AG04450 (cell line): ENCODE measurements around the gene RAB27A. TPM values are rescaled to one million over a fixed set of nuclear protein-coding genes. Genes with fewer than 3 reads are reported as not detected.

Experiments used
- CTCF ChIA-PET: fragments of 300-600, 350-600 bp; formaldehyde crosslinking; extraction: SDS; loops from one replicate; lab custom pipeline; 2022; ENCODE audit warnings: antibody characterized with exemption, inconsistent platforms; lab: Charles Lee
- POLR2A ChIA-PET: fragments of 350-600 bp; formaldehyde crosslinking; extraction: SDS; loops from one replicate; lab custom pipeline; 2021; ENCODE audit warnings: antibody characterized with exemption, inconsistent platforms; lab: Yijun Ruan, JAX
- DNase-seq: peaks from one replicate; pipeline ENCODE4 v3.0.0-alpha.2; 2011; ENCODE audit warnings: low read depth, low spot score
- H3K27ac ChIP-seq: one replicate; pipeline ENCODE4 v1.5.1; 2012; ENCODE audit warnings: low read depth, low read length, control low read depth
- H3K27me3 ChIP-seq: one replicate; pipeline ENCODE4 v1.6.0; 2012; ENCODE audit warnings: low read length; ENCODE audit not compliant: control insufficient read depth, insufficient read depth
- H3K4me3 ChIP-seq: 2 replicates; pipeline ENCODE4 v1.5.1; 2011; ENCODE audit warnings: mild to moderate bottlenecking, low read depth, low read length, control low read depth
- H3K9me3 ChIP-seq: 2 replicates; pipeline ENCODE4 v1.5.1; 2012; ENCODE audit warnings: low read length; ENCODE audit not compliant: control insufficient read depth, insufficient read depth
- polyA plus RNA-seq: library from polyadenylated mRNA; depleted of rRNA; stranded (reverse); fragments of >200 nt; gene quantifications from 2 replicates; pipeline ENCODE4 v1.2.3, GENCODE V29; 2011
- TF ChIP-seq, protein P1 (sequence below): IDR thresholded peaks from 2 replicates; pipeline ENCODE4 v1.5.1; 2011; ENCODE audit warnings: low read depth, low read length, control low read depth, inconsistent platforms

RAB27A gene
- polyA plus RNA-seq, 1 experiment, result 34.8 TPM

DNA sequence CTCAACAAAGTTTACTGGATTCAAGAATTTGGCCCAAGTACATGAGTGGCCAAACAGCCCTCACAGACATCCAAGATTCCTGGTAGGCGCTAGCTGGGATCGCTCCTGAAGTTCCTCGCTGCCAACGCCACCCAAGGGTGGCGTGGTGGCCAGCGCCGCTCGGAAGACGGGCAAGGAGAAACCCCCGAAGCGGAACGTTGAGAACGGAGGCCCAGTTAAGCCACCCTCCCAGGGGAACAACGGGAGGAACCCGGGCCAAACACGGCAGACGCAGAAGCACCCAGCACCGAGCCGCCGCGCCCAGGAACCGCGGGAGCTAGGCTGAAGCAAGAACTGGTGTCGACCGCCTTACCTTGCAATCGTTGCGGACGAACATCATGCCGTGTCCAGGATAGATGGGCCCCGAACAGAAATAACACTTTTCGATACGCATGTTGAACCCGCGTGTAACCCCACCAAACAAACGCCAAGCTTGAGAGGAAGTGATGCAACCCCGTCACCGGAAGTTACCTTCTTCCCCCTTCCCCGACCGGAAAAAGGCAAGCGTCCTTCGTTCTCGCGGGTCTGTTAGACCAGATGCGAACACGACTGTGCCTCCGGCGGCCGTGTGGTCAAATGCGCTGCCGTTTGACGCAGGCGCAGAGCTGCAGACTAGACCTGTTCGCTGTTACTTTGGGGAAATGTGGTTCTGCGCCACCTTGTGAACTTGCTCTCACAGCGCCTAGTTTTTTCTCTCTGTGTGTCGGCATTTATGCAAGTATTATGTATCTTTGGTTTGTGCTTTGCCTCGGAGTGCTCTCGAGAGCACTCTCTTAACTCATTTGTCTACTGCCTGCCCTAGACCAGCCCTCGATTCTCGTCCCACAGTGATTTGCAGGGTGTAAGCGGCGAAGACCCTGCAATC lies 92.9 kb downstream of the RAB27A start, which contains the start of gene RSL24D1:
RSL24D1 (minus strand) TSS at position 484 of the 904 bp plus-strand sequence; CDS start at position 433, 51 bp downstream.
- peak within 1 kb of the TSS; percentile 92 for H3K4me3 ChIP-seq
- TF ChIP-seq, protein P1, sequence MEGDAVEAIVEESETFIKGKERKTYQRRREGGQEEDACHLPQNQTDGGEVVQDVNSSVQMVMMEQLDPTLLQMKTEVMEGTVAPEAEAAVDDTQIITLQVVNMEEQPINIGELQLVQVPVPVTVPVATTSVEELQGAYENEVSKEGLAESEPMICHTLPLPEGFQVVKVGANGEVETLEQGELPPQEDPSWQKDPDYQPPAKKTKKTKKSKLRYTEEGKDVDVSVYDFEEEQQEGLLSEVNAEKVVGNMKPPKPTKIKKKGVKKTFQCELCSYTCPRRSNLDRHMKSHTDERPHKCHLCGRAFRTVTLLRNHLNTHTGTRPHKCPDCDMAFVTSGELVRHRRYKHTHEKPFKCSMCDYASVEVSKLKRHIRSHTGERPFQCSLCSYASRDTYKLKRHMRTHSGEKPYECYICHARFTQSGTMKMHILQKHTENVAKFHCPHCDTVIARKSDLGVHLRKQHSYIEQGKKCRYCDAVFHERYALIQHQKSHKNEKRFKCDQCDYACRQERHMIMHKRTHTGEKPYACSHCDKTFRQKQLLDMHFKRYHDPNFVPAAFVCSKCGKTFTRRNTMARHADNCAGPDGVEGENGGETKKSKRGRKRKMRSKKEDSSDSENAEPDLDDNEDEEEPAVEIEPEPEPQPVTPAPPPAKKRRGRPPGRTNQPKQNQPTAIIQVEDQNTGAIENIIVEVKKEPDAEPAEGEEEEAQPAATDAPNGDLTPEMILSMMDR, result peak; percentile 45
- peak; percentile 97 for DNase-seq
- no peaks in the 10 kb centered on the region for H3K9me3 ChIP-seq
- CTCF ChIA-PET, result interaction anchor here (0.6 to 1.8 kb wide), 8 partner anchors 21 to 239 kb away, joined by 3 to 15 read pairs (median 4); partner anchors contain the start of genes CCPG1 and PIERCE2
- POLR2A ChIA-PET, result interaction anchor here (0.7 to 1.0 kb wide), 5 partner anchors 13 to 122 kb away, joined by 3 to 6 read pairs (median 3); partner anchors contain the start of genes PIGB and PIGBOS1
- H3K27ac ChIP-seq, result peak within 1 kb of the TSS; percentile 94
- H3K27me3 ChIP-seq, result no peaks in the 10 kb centered on the region

DNA sequence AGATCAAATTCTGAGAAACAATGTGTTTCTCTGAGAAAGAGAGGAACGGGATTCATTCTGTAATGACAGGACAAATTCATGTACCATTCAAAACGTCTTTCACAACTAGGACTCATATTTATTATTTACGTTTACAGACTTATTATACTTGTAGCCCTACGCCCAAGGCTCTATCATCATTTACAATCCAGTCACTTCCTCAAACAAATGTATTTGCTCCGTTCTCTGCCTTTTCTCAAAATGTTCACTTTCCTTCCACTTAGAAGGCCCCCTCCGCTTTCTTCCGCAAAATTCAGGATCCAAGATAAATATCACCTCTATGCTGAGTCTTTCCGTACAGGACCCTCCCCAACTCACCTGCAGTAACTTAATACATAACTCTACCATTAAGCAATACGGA lies 93.6 kb downstream of the RAB27A start:
- DNase-seq, result no peak

DNA sequence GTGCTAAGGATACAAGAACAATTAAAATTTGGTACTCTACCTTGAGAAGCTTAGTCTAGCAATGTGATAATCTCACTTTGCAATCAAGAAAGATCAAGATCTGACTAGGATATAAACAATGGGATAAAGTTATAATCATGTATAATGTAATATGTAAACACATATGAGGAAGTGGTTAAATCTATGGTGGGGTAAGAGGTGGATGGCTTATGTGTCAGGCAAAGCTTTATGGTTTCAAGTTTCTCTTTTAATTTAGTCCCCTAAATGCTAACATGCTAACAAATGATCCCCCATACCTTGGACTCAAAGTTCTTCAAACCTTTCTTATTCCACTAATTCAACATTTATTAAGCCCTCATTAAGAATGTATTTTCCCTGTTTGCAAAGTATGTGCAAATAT lies 95.4 kb downstream of the RAB27A start:
- CTCF ChIA-PET, result no interaction called here
- Histone ChIP-seq H3K27ac (no peak overlapping the region), H3K4me3 (no peak overlapping the region; the same call in none of the 2 replicates), H3K27me3 (no peaks in the 10 kb centered on the region), H3K9me3 (no peaks in the 10 kb centered on the region)
- POLR2A ChIA-PET, result interaction anchor here (0.6 kb wide), 1 partner anchor 59 kb away, joined by 3 read pairs; no protein-coding TSS in a partner anchor
- TF ChIP-seq, protein P1, result no peak
- DNase-seq, result no peak

More for the DNA sequence above, 93.6 kb downstream of the RAB27A start:
- Histone ChIP-seq H3K9me3 (no peaks in the 10 kb centered on the region), H3K27me3 (no peaks in the 10 kb centered on the region), H3K27ac (peak overlapping the region; percentile 94), H3K4me3 (peak overlapping the region; percentile 92)
- CTCF ChIA-PET, result no interaction called here
- POLR2A ChIA-PET, result no interaction called here
- TF ChIP-seq, protein P1, result no peak

DNA sequence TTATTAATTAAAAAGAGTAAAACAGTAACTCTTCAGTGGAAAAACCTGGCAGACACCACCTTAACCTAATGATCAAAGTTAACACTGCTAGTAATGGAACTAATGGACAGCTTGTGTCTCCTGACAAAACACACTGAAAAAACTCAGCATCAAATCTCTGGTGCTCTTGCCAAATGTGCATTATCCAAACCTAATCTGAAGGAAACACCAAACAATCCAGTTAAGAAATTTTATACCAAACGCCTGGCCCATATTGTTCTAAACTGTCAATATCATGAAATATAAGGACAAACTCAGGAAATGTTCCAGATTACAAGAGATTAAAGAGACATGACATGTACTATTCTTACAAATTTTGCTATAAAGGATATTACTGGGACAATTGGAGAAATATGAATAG lies 103.3 kb downstream of the RAB27A start:
- no peaks in the 10 kb centered on the region for H3K9me3 ChIP-seq
- DNase-seq, result no peak
- CTCF ChIA-PET, result interaction anchor here (0.9 kb wide), 1 partner anchor 18 kb away, joined by 3 read pairs; no protein-coding TSS in a partner anchor
- POLR2A ChIA-PET, result no interaction called here
- H3K4me3 ChIP-seq, result no peak overlapping the region
- TF ChIP-seq, protein P1, result no peak
- no peak overlapping the region for H3K27ac ChIP-seq
- no peaks in the 10 kb centered on the region for H3K27me3 ChIP-seq
